ENCODE data around the gene FUT3. TPM values are rescaled to one million over a fixed set of nuclear protein-coding genes. Genes with fewer than 3 reads are reported as not detected.

FUT3 gene
- total and polyA plus RNA-seq, 9 of the 15 experiments (the other 6 are each of a cell fraction or from before 2014, with no cell fraction given) = 0.09 TPM; not detected in 8

GRCh38 chr19:5801796-5802619 is 49.2 kb downstream of the FUT3 start (continued):
- TF ChIP-seq HDAC3 (IDR thresholded peaks at IDR 0.05; ENCODE audit: borderline replicate concordance, partially characterized antibody) (no peak), PKNOX1 (IDR thresholded peaks at IDR 0.05) (peak; percentile 85), ZBTB49 (CRISPR knock-in tag; IDR thresholded peaks at IDR 0.05; ENCODE audit: borderline replicate concordance) (no peak), E2F6 (IDR thresholded peaks at IDR 0.05; ENCODE audit: borderline replicate concordance in 1 of 2, extremely low read depth in 1 of 2, insufficient read depth in 1 of 2, insufficient read length in 1 of 2, low read depth in 1 of 2, low read length in 1 of 2, poor library complexity in 1 of 2, severe bottlenecking in 1 of 2) (peak in 1 of 2 experiments; percentile 20), RUNX1 (IDR thresholded peaks at IDR 0.05; ENCODE audit: low read depth) (no peak), NFE2 (IDR thresholded peaks at IDR 0.05; ENCODE audit: low read depth) (no peak), TBP (optimal IDR thresholded peaks at IDR 0.05; ENCODE audit: low read depth, low read length) (peak; percentile 28), RCOR1 (IDR thresholded peaks at IDR 0.05; ENCODE audit: borderline replicate concordance in 1 of 2, low read depth in 2 of 2, low read length in 2 of 2) (no peak), SIN3A (IDR thresholded peaks at IDR 0.05; ENCODE audit: borderline replicate concordance in 2 of 2, control insufficient read depth in 1 of 2, low read depth in 2 of 2, low read length in 2 of 2) (peak in 1 of 2 experiments; percentile 91; a peak in 1 of 4 replicates), C11orf30 (IDR thresholded peaks at IDR 0.05; ENCODE audit: low read depth) (no peak), SIN3B (IDR thresholded peaks at IDR 0.05; ENCODE audit: low read depth) (no peak), VEZF1 (CRISPR knock-in tag; IDR thresholded peaks at IDR 0.05) (peak; percentile 57; the same call in 1 of the 2 replicates), CBFA2T3 (IDR thresholded peaks at IDR 0.05) (no peak)

All from K562 (cell line).